Measurements from ENCODE around the gene MCCC2. TPM values are rescaled to one million over a fixed set of nuclear protein-coding genes. Genes with fewer than 3 reads are reported as not detected.

Gene MCCC2
- total and polyA plus RNA-seq, 2 experiments from 2014 or later: 31.9 to 59.1 TPM

- no peak for TF ChIP-seq ZNF462 (CRISPR knock-in tag; IDR thresholded peaks at IDR 0.05)
- TF ChIP-seq JUNB (IDR thresholded peaks at IDR 0.05; ENCODE audit: unreplicated experiment): no peak
- no peak for TF ChIP-seq ZNF331 (CRISPR knock-in tag; IDR thresholded peaks at IDR 0.05; ENCODE audit: low read depth)
- TF ChIP-seq POLR2AphosphoS5 (IDR thresholded peaks at IDR 0.05; ENCODE audit: low read depth): no peak
These were observed 50.0 kb downstream of the MCCC2 start (continued) for GRCh38 chr5:71637133-71637532.

- Histone ChIP-seq H3K4me1 (ENCODE audit: insufficient read depth) (no peaks in the 10 kb centered on the region), H3K36me3 (ENCODE audit: insufficient read depth) (0 out of 2 replicates have a peak, but pooled peaks cover 3% of the 10 kb centered on the region), H3K4me3 (no peak overlapping the region), H2AFZ (no peak overlapping the region), H3K9me2 (ENCODE audit: insufficient read depth) (no peaks in the 10 kb centered on the region), H3K27me3 (ENCODE audit: insufficient read depth) (no peaks in the 10 kb centered on the region), H3K27ac (ENCODE audit: low read depth) (no peak overlapping the region), H3K4me2 (no peak overlapping the region), H3F3A (replicated peaks; ENCODE audit: low read depth) (no peaks in the 10 kb centered on the region), H4K20me1 (replicated peaks; ENCODE audit: insufficient read depth) (no peaks in the 10 kb centered on the region), H3K79me2 (replicated peaks; ENCODE audit: insufficient read depth) (no peaks in the 10 kb centered on the region)
- TF ChIP-seq REST (IDR thresholded peaks at IDR 0.05; ENCODE audit: unreplicated experiment) (no peak), ETS1 (IDR thresholded peaks at IDR 0.05) (no peak)
- Mint-ChIP-seq H3K27ac (no peak overlapping the region), H3K27me3 (ENCODE audit: insufficient read depth, low read depth, poor library complexity) (no peaks in the 10 kb centered on the region), H3K9me3 (peaks cover 12% of the 10 kb centered on the region; the same call in 2 of the 3 replicates), H3K36me3 (ENCODE audit: low read depth) (peaks cover 60% of the 10 kb centered on the region), H3K4me3 (no peak overlapping the region), H3K4me1 (no peaks in the 10 kb centered on the region; the same call in 1 of the 3 replicates)
- DNase-seq (ENCODE audit: low spot score): no peak
- ATAC-seq: no peak
These were observed 53.3 kb downstream of the MCCC2 start for GRCh38 chr5:71640408-71640807.

All from GM23338 (cell line).